Limb (tissue), 2 donors: ENCODE data around the gene SLC38A5.
"Not testable (repeated sequence)": the region's sequence is repeated elsewhere in the genome, so short reads cannot be mapped to it uniquely, and the experiment has no call there.

Experiments
- DNase-seq, 2 donors: peaks; one replicate each; pipeline ENCODE4 v3.0.0-alpha.2; 2016; ENCODE audit errors: extremely low spot score in 2 of 2

Gene SLC38A5

GRCh38 chrX:48468693-48469691, 1.1 kb downstream of the SLC38A5 start:
- DNase-seq: no peak

- peak in 1 of 2 donors; percentile 42 for DNase-seq
Measured at GRCh38 chrX:48468247-48468671, 1.8 kb downstream of the SLC38A5 start.

- no peak for DNase-seq
Measured at GRCh38 chrX:48467281-48467761, 2.7 kb downstream of the SLC38A5 start.

- DNase-seq: no peak
Measured at GRCh38 chrX:48466696-48467095, 3.4 kb downstream of the SLC38A5 start.

GRCh38 chrX:48465336-48465933, 4.6 kb downstream of the SLC38A5 start:
- no peak for DNase-seq

- DNase-seq: no peak
Measured at GRCh38 chrX:48461830-48462229, 8.2 kb downstream of the SLC38A5 start.

GRCh38 chrX:48460606-48461005, 9.5 kb downstream of the SLC38A5 start:
- DNase-seq: no peak

GRCh38 chrX:48460031-48460430, 10.0 kb downstream of the SLC38A5 start:
- no peak for DNase-seq

GRCh38 chrX:48459483-48459882, 10.6 kb downstream of the SLC38A5 start:
- DNase-seq: no peak

GRCh38 chrX:48458711-48459110, 11.3 kb downstream of the SLC38A5 start:
- no peak for DNase-seq

GRCh38 chrX:48456628-48457331, 13.3 kb downstream of the SLC38A5 start:
- no peak for DNase-seq

- DNase-seq: no peak
Measured at GRCh38 chrX:48451708-48452107, 18.4 kb downstream of the SLC38A5 start.

- no peak for DNase-seq
Measured at GRCh38 chrX:48450076-48450475, 20.0 kb downstream of the SLC38A5 start.

GRCh38 chrX:48447201-48447600, 22.9 kb downstream of the SLC38A5 start:
- DNase-seq: not testable (repeated sequence)

- DNase-seq: not testable (repeated sequence)
Measured at GRCh38 chrX:48433713-48434112, 36.3 kb downstream of the SLC38A5 start.

- not testable (repeated sequence) for DNase-seq
Measured at GRCh38 chrX:48430166-48430565, 39.9 kb downstream of the SLC38A5 start.

GRCh38 chrX:48429606-48430005, 40.5 kb downstream of the SLC38A5 start:
- not testable (repeated sequence) for DNase-seq

- not testable (repeated sequence) for DNase-seq
Measured at GRCh38 chrX:48427027-48427716, 42.9 kb downstream of the SLC38A5 start.

GRCh38 chrX:48411860-48412259, 58.2 kb downstream of the SLC38A5 start, which contains the start of gene SSX4B:
Gene SSX4B (minus strand): TSS chrX:48411960. CDS start chrX:48411372, 588 bp downstream.
- DNase-seq: not testable (repeated sequence)
